GM15510 (cell line): ENCODE results near the gene ANO2.

Source experiments
- POLR2A ChIP-seq: IDR thresholded peaks from 3 replicates; pipeline ENCODE4 v1.6.1; 2011; ENCODE audit warnings: borderline replicate concordance; ENCODE audit not compliant: insufficient read length; ENCODE audit errors: extremely low read depth

ANO2 gene

DNA sequence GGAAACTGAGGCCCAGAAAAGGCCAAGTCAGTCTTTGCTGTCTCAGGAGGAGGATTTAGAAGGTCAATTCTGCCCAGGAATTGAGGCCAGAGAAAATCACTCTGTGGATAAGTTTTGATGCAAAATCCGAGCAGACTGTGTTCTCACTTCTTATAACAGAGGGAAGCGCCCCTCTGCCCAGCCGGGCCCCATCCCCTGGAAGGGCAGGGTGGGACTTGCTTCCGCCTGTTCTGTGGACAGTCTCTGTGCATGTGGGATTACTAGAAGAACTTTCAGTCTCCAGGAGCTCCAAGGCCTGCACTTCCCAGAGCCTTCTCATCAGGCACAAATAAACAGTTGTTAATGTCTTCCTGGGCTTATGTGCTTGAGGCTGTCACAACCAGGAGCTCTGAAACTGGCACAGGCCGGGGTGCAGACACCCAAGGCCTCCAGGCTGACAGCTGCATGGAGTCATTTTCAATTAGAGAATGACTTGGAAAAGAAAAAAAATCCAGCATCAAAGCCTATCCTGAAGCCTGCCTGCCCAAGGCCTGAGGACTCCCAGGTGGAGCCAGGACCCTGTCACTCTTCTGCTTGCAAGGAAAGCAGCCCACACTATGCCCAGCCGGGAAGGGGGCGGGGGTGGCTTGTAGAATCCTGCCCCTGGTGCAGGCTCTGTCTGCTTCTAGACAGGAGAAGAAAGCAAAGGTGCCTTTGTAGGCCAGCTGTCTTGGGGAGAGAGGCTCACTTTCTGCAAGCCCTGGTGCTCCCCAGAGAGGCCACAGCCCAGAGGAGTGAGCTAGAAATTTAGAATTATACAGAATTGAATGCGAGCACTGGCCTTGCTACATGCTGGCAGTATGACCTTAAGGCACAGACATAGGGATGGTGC, 428.5 kb downstream of the ANO2 start:
- TF ChIP-seq POLR2A, result no peak

DNA sequence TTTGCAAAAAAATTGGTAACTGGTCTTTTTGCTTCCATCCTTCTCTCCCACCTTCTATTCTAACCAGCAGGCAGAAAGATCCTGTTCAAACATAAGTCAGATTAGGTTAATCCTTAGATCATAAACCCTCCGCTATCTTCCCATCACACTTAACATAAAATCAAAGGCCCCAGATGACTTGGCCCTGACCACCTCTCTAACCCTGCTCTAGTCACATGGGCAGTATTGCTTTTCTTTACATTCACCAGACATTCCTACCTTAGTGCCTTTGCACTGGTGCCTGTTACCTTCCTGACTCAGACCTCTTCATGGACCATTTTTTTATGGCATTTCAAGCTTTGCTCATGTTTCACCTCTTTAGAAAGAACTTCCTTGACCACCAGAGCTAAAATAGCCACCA, 429.6 kb downstream of the ANO2 start:
- TF ChIP-seq POLR2A, result no peak

DNA sequence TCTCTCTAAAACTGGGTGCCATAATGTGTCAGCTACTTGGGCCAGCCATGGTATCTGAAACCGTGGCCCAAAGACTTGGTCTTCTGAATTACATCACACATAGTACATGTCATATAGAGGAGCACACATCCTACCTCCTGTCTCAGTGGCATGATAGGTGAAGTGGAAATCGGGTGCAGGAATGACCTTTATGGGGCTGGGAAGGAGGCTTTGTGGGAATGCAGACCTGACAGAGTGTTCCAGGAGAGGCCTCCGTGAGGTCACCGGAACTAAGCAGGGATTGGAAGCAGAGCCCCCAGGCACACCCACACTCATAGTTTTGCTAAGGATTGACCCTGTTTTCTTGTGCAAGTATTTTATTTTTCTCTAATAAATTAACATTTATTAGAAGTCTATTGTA, 430.5 kb downstream of the ANO2 start:
- no peak for TF ChIP-seq POLR2A

DNA sequence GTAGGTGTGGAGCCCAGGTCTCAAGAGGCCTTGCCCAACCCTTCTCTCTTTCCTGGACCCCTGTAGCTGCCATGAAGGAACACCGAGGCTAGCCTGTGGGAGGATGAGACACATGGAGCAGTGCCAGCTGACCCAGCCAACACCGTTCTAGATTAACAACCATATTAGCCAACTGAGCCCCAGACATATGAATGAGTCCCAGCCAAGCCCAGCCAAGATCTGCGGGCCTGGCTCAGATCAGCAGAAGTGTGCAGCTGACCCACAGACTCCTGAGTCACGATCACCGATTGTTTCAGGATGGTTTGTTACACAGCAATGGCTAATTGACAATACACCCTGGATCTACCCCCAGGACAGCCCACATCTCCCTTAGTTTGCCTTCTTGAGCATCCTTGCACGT, 431.0 kb downstream of the ANO2 start:
- no peak for TF ChIP-seq POLR2A

- no peak for TF ChIP-seq POLR2A
Observed at GRCh38 chr12:5513406-5513805, 431.7 kb downstream of the ANO2 start.
